ENCODE data around the gene TMEM203. TPM values are rescaled to one million over a fixed set of nuclear protein-coding genes. Genes with fewer than 3 reads are reported as not detected.

TMEM203 gene
- total and polyA plus RNA-seq, 2 of the 13 experiments (the other 11 are each of a cell fraction or from before 2014, with no cell fraction given), result 23.4 to 36.7 TPM

DNA sequence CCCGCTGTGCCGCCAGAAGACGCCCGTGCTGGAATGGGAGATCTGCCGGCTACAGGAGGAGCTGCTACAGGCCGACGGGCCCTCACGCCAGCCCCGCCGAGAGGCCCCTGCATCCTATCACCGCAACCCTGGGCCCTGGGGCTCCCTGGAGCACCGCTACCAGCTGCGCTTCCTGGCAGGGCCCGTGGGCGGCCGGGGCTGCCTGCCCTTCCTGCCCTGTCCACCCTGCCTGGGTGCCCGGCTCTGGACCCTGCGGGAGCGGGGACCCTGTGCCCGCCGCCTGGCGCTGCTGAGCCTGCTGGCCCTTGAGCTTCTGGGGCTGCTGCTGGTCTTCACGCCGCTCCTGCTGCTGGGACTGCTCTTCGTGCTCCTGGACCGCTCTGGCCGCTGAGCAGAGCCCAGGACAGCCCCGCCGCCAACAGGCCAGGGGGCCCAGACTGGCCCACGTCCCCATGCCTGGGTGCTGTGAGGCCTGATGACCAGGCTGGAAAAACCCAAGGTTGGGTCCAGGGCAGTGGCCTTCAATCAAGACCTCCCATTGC, 12.8 kb upstream of the TMEM203 start (continued):
- 0 out of 2 replicates have a peak, but pooled peaks have one; percentile 10 for TF ChIP-seq SPEN (CRISPR knock-in tag; IDR thresholded peaks at IDR 0.05; ENCODE audit: low read depth)
- 0 out of 2 replicates have a peak, but pooled peaks have one; percentile 23 for TF ChIP-seq ZNF343 (CRISPR knock-in tag; IDR thresholded peaks at IDR 0.05)
- TF ChIP-seq AGO2 (optimal IDR thresholded peaks at IDR 0.05; ENCODE audit: low read depth, low read length), result peak; percentile 8
- no peak for TF ChIP-seq FOXJ3 (CRISPR knock-in tag; IDR thresholded peaks at IDR 0.05; ENCODE audit: borderline replicate concordance)
- TF ChIP-seq, protein P1, sequence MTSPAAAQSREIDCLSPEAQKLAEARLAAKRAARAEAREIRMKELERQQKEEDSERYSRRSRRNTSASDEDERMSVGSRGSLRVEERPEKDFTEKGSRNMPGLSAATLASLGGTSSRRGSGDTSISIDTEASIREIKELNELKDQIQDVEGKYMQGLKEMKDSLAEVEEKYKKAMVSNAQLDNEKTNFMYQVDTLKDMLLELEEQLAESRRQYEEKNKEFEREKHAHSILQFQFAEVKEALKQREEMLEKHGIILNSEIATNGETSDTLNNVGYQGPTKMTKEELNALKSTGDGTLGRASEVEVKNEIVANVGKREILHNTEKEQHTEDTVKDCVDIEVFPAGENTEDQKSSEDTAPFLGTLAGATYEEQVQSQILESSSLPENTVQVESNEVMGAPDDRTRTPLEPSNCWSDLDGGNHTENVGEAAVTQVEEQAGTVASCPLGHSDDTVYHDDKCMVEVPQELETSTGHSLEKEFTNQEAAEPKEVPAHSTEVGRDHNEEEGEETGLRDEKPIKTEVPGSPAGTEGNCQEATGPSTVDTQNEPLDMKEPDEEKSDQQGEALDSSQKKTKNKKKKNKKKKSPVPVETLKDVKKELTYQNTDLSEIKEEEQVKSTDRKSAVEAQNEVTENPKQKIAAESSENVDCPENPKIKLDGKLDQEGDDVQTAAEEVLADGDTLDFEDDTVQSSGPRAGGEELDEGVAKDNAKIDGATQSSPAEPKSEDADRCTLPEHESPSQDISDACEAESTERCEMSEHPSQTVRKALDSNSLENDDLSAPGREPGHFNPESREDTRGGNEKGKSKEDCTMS (CRISPR knock-in tag; conservative IDR thresholded peaks at IDR 0.05), result no peak
- TF ChIP-seq, protein P2, sequence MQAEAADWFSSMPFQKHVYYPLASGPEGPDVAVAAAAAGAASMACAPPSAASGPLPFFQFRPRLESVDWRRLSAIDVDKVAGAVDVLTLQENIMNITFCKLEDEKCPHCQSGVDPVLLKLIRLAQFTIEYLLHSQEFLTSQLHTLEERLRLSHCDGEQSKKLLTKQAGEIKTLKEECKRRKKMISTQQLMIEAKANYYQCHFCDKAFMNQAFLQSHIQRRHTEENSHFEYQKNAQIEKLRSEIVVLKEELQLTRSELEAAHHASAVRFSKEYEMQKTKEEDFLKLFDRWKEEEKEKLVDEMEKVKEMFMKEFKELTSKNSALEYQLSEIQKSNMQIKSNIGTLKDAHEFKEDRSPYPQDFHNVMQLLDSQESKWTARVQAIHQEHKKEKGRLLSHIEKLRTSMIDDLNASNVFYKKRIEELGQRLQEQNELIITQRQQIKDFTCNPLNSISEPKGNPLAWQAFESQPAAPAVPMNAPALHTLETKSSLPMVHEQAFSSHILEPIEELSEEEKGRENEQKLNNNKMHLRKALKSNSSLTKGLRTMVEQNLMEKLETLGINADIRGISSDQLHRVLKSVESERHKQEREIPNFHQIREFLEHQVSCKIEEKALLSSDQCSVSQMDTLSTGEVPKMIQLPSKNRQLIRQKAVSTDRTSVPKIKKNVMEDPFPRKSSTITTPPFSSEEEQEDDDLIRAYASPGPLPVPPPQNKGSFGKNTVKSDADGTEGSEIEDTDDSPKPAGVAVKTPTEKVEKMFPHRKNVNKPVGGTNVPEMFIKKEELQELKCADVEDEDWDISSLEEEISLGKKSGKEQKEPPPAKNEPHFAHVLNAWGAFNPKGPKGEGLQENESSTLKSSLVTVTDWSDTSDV (CRISPR knock-in tag; IDR thresholded peaks at IDR 0.05), result no peak
- no peak; the same call in 1 of the 2 replicates for TF ChIP-seq ZNF703 (CRISPR knock-in tag; IDR thresholded peaks at IDR 0.05; ENCODE audit: borderline replicate concordance)
- no peak for TF ChIP-seq SIX1 (CRISPR knock-in tag; IDR thresholded peaks at IDR 0.05; ENCODE audit: borderline replicate concordance)
- TF ChIP-seq ZBTB3 (CRISPR knock-in tag; IDR thresholded peaks at IDR 0.05; ENCODE audit: borderline replicate concordance, low read depth), result 0 out of 2 replicates have a peak, but pooled peaks have one; percentile 38
- no peak for TF ChIP-seq ZNF790 (CRISPR knock-in tag; IDR thresholded peaks at IDR 0.05; ENCODE audit: borderline replicate concordance)
- 0 out of 2 replicates have a peak, but pooled peaks have one; percentile 17 for TF ChIP-seq YEATS4 (CRISPR knock-in tag; IDR thresholded peaks at IDR 0.05; ENCODE audit: borderline replicate concordance)
- no peak for TF ChIP-seq ZEB1 (IDR thresholded peaks at IDR 0.05; ENCODE audit: insufficient replicate concordance, low read depth)
- TF ChIP-seq MAZ (IDR thresholded peaks at IDR 0.05; ENCODE audit: borderline replicate concordance, low read depth, low read length), result no peak
- 0 out of 2 replicates have a peak, but pooled peaks have one; percentile 22 for TF ChIP-seq MAZ (CRISPR knock-in tag; IDR thresholded peaks at IDR 0.05; ENCODE audit: low read depth)
- peak; percentile 27; the same call in 1 of the 2 replicates for TF ChIP-seq KLF11 (CRISPR knock-in tag; IDR thresholded peaks at IDR 0.05)
- TF ChIP-seq GABPB1 (CRISPR knock-in tag; IDR thresholded peaks at IDR 0.05), result no peak
- no peak for TF ChIP-seq MZF1 (CRISPR knock-in tag; IDR thresholded peaks at IDR 0.05; ENCODE audit: borderline replicate concordance)
- TF ChIP-seq, protein P3, sequence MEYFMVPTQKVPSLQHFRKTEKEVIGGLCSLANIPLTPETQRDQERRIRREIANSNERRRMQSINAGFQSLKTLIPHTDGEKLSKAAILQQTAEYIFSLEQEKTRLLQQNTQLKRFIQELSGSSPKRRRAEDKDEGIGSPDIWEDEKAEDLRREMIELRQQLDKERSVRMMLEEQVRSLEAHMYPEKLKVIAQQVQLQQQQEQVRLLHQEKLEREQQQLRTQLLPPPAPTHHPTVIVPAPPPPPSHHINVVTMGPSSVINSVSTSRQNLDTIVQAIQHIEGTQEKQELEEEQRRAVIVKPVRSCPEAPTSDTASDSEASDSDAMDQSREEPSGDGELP (IDR thresholded peaks at IDR 0.05; ENCODE audit: borderline replicate concordance, low read depth), result peak; percentile 4; the same call in 1 of the 2 replicates
- no peak for TF ChIP-seq HNF4A (CRISPR knock-in tag; IDR thresholded peaks at IDR 0.05)
- TF ChIP-seq, protein P4, sequence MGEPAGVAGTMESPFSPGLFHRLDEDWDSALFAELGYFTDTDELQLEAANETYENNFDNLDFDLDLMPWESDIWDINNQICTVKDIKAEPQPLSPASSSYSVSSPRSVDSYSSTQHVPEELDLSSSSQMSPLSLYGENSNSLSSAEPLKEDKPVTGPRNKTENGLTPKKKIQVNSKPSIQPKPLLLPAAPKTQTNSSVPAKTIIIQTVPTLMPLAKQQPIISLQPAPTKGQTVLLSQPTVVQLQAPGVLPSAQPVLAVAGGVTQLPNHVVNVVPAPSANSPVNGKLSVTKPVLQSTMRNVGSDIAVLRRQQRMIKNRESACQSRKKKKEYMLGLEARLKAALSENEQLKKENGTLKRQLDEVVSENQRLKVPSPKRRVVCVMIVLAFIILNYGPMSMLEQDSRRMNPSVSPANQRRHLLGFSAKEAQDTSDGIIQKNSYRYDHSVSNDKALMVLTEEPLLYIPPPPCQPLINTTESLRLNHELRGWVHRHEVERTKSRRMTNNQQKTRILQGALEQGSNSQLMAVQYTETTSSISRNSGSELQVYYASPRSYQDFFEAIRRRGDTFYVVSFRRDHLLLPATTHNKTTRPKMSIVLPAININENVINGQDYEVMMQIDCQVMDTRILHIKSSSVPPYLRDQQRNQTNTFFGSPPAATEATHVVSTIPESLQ (CRISPR knock-in tag; conservative IDR thresholded peaks at IDR 0.05), result no peak
- no peak for TF ChIP-seq GABPA (IDR thresholded peaks at IDR 0.05; ENCODE audit: low read depth, low read length)
- no peak for TF ChIP-seq GABPA (CRISPR knock-in tag; IDR thresholded peaks at IDR 0.05; ENCODE audit: low read depth)
